AG04450 (cell line): ENCODE data around the gene NDUFS6. TPM values are rescaled to one million over a fixed set of nuclear protein-coding genes. Genes with fewer than 3 reads are reported as not detected.

Experiments used
- CTCF ChIA-PET: fragments of 300-600, 350-600 bp; formaldehyde crosslinking; extraction: SDS; loops from one replicate; lab custom pipeline; 2022; ENCODE audit warnings: antibody characterized with exemption, inconsistent platforms; lab: Charles Lee
- POLR2A ChIA-PET: fragments of 350-600 bp; formaldehyde crosslinking; extraction: SDS; loops from one replicate; lab custom pipeline; 2021; ENCODE audit warnings: antibody characterized with exemption, inconsistent platforms; lab: Yijun Ruan, JAX
- DNase-seq: peaks from one replicate; pipeline ENCODE4 v3.0.0-alpha.2; 2011; ENCODE audit warnings: low read depth, low spot score
- H3K27ac ChIP-seq: one replicate; pipeline ENCODE4 v1.5.1; 2012; ENCODE audit warnings: low read depth, low read length, control low read depth
- H3K27me3 ChIP-seq: one replicate; pipeline ENCODE4 v1.6.0; 2012; ENCODE audit warnings: low read length; ENCODE audit not compliant: control insufficient read depth, insufficient read depth
- H3K4me3 ChIP-seq: 2 replicates; pipeline ENCODE4 v1.5.1; 2011; ENCODE audit warnings: mild to moderate bottlenecking, low read depth, low read length, control low read depth
- H3K9me3 ChIP-seq: 2 replicates; pipeline ENCODE4 v1.5.1; 2012; ENCODE audit warnings: low read length; ENCODE audit not compliant: control insufficient read depth, insufficient read depth
- polyA plus RNA-seq: library from polyadenylated mRNA; depleted of rRNA; stranded (reverse); fragments of >200 nt; gene quantifications from 2 replicates; pipeline ENCODE4 v1.2.3, GENCODE V29; 2011
- TF ChIP-seq, protein P1 (sequence below): IDR thresholded peaks from 2 replicates; pipeline ENCODE4 v1.5.1; 2011; ENCODE audit warnings: low read depth, low read length, control low read depth, inconsistent platforms

Gene NDUFS6
- polyA plus RNA-seq, 1 experiment, result 51.8 TPM

DNA sequence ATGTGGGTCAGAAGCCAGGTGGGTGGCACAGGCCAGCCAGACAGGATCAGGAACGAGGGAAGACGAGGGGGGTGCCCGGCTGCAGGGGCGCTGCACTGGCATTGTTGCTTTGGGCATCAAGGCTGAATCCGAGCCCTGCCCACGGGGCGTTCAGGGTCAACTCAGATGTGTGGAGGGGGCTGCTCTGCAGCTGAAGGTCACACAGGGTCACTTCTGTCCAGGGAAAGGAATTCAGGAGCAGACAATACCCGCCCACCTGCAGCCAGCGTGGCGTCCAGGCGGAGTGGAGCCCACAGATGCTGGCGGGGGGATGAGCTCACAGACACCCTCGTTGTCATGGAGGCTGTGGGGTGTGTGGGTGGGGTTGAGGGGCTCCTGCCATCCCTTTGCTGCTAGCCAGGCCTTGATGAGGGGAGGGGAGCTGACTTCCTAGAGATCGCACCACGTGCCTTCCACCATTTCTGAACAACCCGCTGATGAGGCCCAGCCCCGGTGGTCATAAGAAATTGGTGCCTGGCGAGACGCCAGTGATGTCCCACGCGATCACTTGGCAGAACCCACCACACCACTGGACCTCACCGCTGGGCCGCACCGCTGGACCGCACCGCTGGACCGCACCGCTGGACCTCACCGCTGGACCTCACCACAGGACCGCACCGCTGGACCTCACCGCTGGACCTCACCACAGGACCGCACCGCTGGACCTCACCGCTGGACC, 32.8 kb upstream of the NDUFS6 start:
- ChIA-PET CTCF (no interaction called here), POLR2A (no interaction called here)
- peaks cover 3% of the 10 kb centered on the region; the same call in 1 of the 2 replicates for H3K9me3 ChIP-seq
- no peak overlapping the region for H3K27ac ChIP-seq
- TF ChIP-seq, protein P1, sequence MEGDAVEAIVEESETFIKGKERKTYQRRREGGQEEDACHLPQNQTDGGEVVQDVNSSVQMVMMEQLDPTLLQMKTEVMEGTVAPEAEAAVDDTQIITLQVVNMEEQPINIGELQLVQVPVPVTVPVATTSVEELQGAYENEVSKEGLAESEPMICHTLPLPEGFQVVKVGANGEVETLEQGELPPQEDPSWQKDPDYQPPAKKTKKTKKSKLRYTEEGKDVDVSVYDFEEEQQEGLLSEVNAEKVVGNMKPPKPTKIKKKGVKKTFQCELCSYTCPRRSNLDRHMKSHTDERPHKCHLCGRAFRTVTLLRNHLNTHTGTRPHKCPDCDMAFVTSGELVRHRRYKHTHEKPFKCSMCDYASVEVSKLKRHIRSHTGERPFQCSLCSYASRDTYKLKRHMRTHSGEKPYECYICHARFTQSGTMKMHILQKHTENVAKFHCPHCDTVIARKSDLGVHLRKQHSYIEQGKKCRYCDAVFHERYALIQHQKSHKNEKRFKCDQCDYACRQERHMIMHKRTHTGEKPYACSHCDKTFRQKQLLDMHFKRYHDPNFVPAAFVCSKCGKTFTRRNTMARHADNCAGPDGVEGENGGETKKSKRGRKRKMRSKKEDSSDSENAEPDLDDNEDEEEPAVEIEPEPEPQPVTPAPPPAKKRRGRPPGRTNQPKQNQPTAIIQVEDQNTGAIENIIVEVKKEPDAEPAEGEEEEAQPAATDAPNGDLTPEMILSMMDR, result no peak
- H3K4me3 ChIP-seq, result no peak overlapping the region
- no peak for DNase-seq
- H3K27me3 ChIP-seq, result peaks cover 10% of the 10 kb centered on the region

DNA sequence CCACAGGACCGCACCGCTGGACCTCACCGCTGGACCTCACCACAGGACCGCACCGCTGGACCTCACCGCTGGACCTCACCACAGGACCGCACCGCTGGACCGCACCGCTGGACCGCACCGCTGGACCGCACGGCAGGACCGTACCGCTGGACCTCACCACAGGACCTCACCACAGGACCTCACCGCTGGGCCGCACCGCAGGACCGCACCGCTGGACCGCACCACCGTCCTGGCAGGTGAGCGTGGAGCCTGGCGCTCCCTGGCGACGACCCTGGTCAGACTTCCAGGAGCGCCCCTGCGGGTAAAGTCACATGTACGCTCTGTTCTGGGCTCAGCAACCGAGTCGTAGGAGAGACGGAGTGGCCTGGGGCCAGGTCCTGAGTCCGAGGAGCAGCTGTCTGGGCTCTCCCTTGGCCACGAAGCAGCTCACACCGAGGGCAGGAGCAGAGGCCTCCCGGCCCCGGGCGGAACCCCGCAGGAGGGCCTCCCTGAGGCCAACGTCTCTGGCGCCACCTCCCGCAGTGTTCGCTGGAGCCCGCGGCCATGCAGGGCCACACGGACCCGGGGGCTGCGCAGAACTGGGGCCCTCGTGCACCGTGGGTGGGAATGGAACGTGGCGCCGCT, 32.1 kb upstream of the NDUFS6 start:
- Histone ChIP-seq H3K4me3 (no peak overlapping the region), H3K27me3 (peaks cover 10% of the 10 kb centered on the region)

DNA sequence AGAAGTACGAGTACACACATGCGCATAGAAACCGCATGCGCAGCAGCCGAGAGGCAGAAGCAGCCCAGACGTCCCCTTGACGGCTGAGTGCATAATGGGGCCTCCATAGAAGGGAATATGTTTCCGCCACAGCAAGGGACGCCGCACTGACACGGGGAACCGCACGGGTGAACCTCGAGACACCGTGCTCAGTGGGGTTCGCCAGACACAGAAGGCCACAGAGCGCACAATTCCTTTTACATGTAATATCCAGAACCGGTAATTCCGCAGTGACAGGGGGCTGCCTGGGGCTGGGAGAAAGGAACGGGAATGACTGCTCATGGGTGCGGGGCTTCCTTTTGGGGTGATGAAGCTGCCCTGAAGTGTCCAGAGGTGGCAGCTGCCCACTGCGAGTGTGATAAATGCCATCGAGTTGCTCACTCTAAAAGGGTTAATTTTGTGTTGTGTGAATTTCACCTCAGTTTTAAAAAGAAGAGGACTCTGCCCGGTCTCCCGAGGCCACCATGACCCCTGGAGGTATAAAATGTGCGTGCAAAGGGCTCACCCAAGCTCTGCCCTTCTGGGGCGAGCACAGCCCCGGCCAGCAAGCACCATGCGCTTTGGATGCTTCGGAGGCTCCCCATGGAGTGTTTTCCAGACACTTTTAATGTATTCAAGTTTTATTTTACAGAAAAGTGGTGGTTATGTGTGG, 31.3 kb upstream of the NDUFS6 start:
- Histone ChIP-seq H3K9me3 (no peaks in the 10 kb centered on the region; the same call in 1 of the 2 replicates), H3K27me3 (peaks cover 10% of the 10 kb centered on the region), H3K27ac (no peak overlapping the region), H3K4me3 (no peak overlapping the region)
- ChIA-PET POLR2A (no interaction called here), CTCF (no interaction called here)
- DNase-seq, result no peak
- TF ChIP-seq, protein P1, result no peak

More for the DNA sequence above, 32.1 kb upstream of the NDUFS6 start:
- CTCF ChIA-PET, result no interaction called here
- Histone ChIP-seq H3K9me3 (peaks cover 2% of the 10 kb centered on the region; the same call in 1 of the 2 replicates), H3K27ac (no peak overlapping the region)
- POLR2A ChIA-PET, result no interaction called here
- TF ChIP-seq, protein P1, result no peak
- no peak for DNase-seq

DNA sequence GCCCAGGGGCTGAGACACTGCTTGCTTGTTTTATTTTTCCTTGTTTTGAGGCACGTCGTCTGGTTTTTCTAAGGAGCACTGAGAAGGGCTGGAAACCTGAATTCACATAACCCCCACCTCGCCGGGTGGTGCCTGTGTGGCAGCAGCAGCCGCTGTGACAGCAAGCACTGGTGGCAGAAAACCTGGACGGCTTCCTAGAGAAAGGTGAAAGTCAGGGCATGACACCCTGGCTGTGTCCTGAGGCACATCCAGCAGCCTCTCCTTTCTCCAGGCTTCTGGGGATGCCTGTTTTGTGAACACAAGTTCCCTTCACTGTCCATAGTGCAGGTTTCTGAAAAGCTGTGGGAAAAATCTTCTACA, 30.8 kb upstream of the NDUFS6 start:
- Histone ChIP-seq H3K4me3 (no peak overlapping the region), H3K27me3 (peaks cover 10% of the 10 kb centered on the region), H3K9me3 (no peaks in the 10 kb centered on the region; the same call in 1 of the 2 replicates), H3K27ac (no peak overlapping the region)
- no peak for DNase-seq
- ChIA-PET CTCF (no interaction called here), POLR2A (interaction anchor here (1.5 kb wide), 1 partner anchor 19 kb away, joined by 5 read pairs; no protein-coding TSS in a partner anchor)
- TF ChIP-seq, protein P1, result no peak
